HepG2 (cell line): Measurements from ENCODE around the gene ACOT13. TPM values are rescaled to one million over a fixed set of nuclear protein-coding genes. Genes with fewer than 3 reads are reported as not detected.
A peak's percentile ranks its signal among the peaks of the same experiment; 100 is the strongest.

Experiments used
- AGO2 ChIP-seq: fragments of 200-400 bp; formaldehyde crosslinking; optimal IDR thresholded peaks from 2 replicates; pipeline ENCODE3; 2017; ENCODE audit warnings: mild to moderate bottlenecking, low read depth, low read length, moderate library complexity
- CHCHD3 ChIP-seq: sonication (generic); formaldehyde crosslinking; IDR thresholded peaks from 2 replicates; pipeline ENCODE4 v1.8.0; 2022; ENCODE audit warnings: mild to moderate bottlenecking, missing genetic modification reagents, moderate library complexity
- DR1 ChIP-seq: sonication (generic); formaldehyde crosslinking; IDR thresholded peaks from 2 replicates; pipeline ENCODE4 v1.8.0; 2021; ENCODE audit warnings: mild to moderate bottlenecking, missing genetic modification reagents, inconsistent platforms
- EP300 ChIP-seq, 3 experiments: sonication (generic) in 1 of 3; formaldehyde crosslinking in 1 of 3; IDR thresholded peaks; 2 replicates each; pipeline versions ENCODE4 v1.5.1 to v1.6.1; 2011 to 2020; ENCODE audit warnings: low read depth in 2 of 3, low read length in 2 of 3, borderline replicate concordance in 1 of 3, improper control_type of control experiment in 1 of 3, mild to moderate bottlenecking in 1 of 3, missing genetic modification reagents in 1 of 3, moderate library complexity in 1 of 3
- FOXA3 ChIP-seq: IDR thresholded peaks from 2 replicates; pipeline ENCODE4 v1.6.1; 2016; ENCODE audit warnings: missing genetic modification reagents, missing compliant biosample characterization
- GZF1 ChIP-seq: sonication (generic); formaldehyde crosslinking; IDR thresholded peaks from 2 replicates; pipeline ENCODE4 v1.5.1; 2020; ENCODE audit warnings: mild to moderate bottlenecking, missing genetic modification reagents
- HMG20B ChIP-seq: conservative IDR thresholded peaks from 2 replicates; pipeline ENCODE4 v1.6.1; 2016; ENCODE audit warnings: missing genetic modification reagents, missing compliant biosample characterization
- KLF6 ChIP-seq: IDR thresholded peaks from 2 replicates; pipeline ENCODE4 v1.8.0; 2016; ENCODE audit warnings: missing biosample characterization, missing genetic modification reagents
- NAIF1 ChIP-seq: sonication (generic); formaldehyde crosslinking; IDR thresholded peaks from 2 replicates; pipeline ENCODE4 v1.5.0; 2020; ENCODE audit warnings: mild to moderate bottlenecking, missing genetic modification reagents, borderline replicate concordance
- NBN ChIP-seq: fragments of 450-650 bp; conservative IDR thresholded peaks from 2 replicates; pipeline ENCODE4 v1.6.1; 2017
- PAF1 ChIP-seq: IDR thresholded peaks from 2 replicates; pipeline ENCODE4 v1.6.1; 2016; ENCODE audit warnings: missing genetic modification reagents, missing compliant biosample characterization
- SPEN ChIP-seq: sonication (generic); formaldehyde crosslinking; IDR thresholded peaks from 2 replicates; pipeline ENCODE4 v1.5.1; 2020; ENCODE audit warnings: low read depth, mild to moderate bottlenecking, missing genetic modification reagents
- SSRP1 ChIP-seq: IDR thresholded peaks from 2 replicates; pipeline ENCODE4 v1.6.1; 2016; ENCODE audit warnings: control low read depth
- TBX2 ChIP-seq: sonication (generic); formaldehyde crosslinking; IDR thresholded peaks from 2 replicates; pipeline ENCODE4 v1.5.0; 2020; ENCODE audit warnings: missing genetic modification reagents, mild to moderate bottlenecking, borderline replicate concordance
- WIZ ChIP-seq: sonication (generic); formaldehyde crosslinking; IDR thresholded peaks from 2 replicates; pipeline ENCODE4 v1.5.1; 2020; ENCODE audit warnings: mild to moderate bottlenecking, missing genetic modification reagents
- ZFP90 ChIP-seq: sonication (generic); formaldehyde crosslinking; IDR thresholded peaks from 2 replicates; pipeline ENCODE4 v1.8.0; 2022; ENCODE audit warnings: missing genetic modification reagents, mild to moderate bottlenecking, inconsistent platforms, borderline replicate concordance
- ZNF251 ChIP-seq: sonication (generic); formaldehyde crosslinking; IDR thresholded peaks from 2 replicates; pipeline ENCODE4 v1.9.0; 2021; ENCODE audit warnings: mild to moderate bottlenecking, missing genetic modification reagents
- ZNF546 ChIP-seq: sonication (generic); formaldehyde crosslinking; conservative IDR thresholded peaks from 2 replicates; pipeline ENCODE4 v1.8.1; 2023; ENCODE audit warnings: mild to moderate bottlenecking, missing genetic modification reagents
- ZSCAN12 ChIP-seq: sonication (generic); formaldehyde crosslinking; IDR thresholded peaks from 2 replicates; pipeline ENCODE4 v1.9.0; 2021; ENCODE audit warnings: mild to moderate bottlenecking, missing genetic modification reagents
- polyA plus RNA-seq, 8 experiments: library from polyadenylated mRNA; depleted of rRNA in 3 of 8; stranded (reverse) in 7 of 8; unstranded in 1 of 8; fragments of >200 nt; fragmentation: Illumina TruSeq in 4 of 8; extraction: Trizol in 4 of 8; gene quantifications; 2 replicates each; pipeline versions ENCODE4 v1.2.1 to v1.2.3, GENCODE V29; 2011 to 2016; ENCODE audit warnings: low read depth in 4 of 8, missing spikeins in 1 of 8, mixed read lengths in 1 of 8; ENCODE audit not compliant: insufficient read depth in 1 of 8
- total RNA-seq, 5 experiments: library from RNA; depleted of rRNA; stranded (reverse); fragments of >200 nt; fragmentation: Illumina TruSeq; extraction: Trizol; gene quantifications; 2 replicates each; pipeline ENCODE4 v1.2.3, GENCODE V29; 2016; ENCODE audit warnings: low read depth in 1 of 5
- TF ChIP-seq, protein P1 (sequence below): sonication (generic); formaldehyde crosslinking; IDR thresholded peaks from 2 replicates; pipeline ENCODE4 v1.4.0; 2020; ENCODE audit warnings: mild to moderate bottlenecking, missing genetic modification reagents, borderline replicate concordance
- TF ChIP-seq, protein P2 (sequence below): IDR thresholded peaks from 2 replicates; pipeline ENCODE4 v1.6.1; 2016
- TF ChIP-seq, protein P3 (sequence below): sonication (generic); formaldehyde crosslinking; IDR thresholded peaks from 2 replicates; pipeline ENCODE4 v1.4.0; 2020; ENCODE audit warnings: missing genetic modification reagents, borderline replicate concordance

Gene ACOT13
- total and polyA plus RNA-seq, 2 of the 13 experiments (the other 11 are each of a cell fraction or from before 2014, with no cell fraction given): 31.5 to 45.1 TPM

DNA sequence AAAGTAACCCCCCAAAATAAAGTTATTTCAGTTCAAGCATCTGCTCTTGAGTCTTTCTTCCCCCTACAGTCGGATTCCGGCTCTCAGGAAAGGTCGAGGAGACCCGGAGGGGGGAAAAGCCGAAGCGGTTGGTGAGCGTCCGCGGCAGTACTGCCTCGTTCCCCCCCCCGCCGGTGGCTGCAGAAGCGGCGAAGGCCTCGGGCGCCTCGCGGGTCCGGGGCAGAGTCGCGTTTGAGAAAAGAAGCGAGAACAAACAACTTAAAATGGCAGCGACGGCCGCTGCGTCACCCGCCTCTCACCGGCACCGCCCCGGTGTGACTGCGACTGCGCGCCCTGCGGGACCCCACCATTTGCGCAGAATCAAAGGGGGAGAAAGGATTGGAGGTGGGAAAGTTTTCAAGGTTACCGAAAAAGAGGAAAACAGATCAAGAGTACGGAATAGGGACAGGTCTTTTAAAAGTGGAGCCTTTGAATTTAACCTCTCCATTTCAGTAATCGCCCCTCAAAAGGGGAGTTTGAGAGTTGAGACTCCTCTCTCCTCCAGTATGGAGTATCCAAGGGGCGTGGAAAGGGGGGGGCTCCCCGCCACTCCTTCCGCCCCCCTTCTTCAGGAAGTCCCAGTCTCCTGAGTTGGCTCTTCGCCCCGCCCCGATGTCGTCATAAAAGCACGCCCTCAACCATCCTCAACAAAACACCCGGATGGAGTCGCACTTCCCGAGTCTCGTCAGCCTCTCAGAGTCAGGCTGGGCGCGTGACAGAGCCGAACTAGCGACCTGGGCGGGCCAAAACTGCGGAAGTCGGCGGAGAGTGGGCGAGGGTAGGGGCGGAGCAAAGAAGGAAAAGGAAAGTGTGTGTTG lies 54.0 kb downstream of the ACOT13 start (continued):
- TF ChIP-seq CHCHD3: no peak
- TF ChIP-seq NAIF1 (CRISPR knock-in tag): no peak; the same call in 1 of the 2 replicates
- peak; percentile 65; the same call in 1 of the 2 replicates for TF ChIP-seq TBX2 (CRISPR knock-in tag)
- peak; percentile 72 for TF ChIP-seq SPEN (CRISPR knock-in tag)
- TF ChIP-seq FOXA3 (CRISPR knock-in tag): peak; percentile 60
- TF ChIP-seq, protein P1, sequence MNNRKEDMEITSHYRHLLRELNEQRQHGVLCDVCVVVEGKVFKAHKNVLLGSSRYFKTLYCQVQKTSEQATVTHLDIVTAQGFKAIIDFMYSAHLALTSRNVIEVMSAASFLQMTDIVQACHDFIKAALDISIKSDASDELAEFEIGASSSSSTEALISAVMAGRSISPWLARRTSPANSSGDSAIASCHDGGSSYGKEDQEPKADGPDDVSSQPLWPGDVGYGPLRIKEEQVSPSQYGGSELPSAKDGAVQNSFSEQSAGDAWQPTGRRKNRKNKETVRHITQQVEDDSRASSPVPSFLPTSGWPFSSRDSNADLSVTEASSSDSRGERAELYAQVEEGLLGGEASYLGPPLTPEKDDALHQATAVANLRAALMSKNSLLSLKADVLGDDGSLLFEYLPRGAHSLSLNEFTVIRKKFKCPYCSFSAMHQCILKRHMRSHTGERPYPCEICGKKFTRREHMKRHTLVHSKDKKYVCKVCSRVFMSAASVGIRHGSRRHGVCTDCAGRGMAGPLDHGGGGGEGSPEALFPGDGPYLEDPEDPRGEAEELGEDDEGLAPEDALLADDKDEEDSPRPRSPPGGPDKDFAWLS: no peak
- TF ChIP-seq ZSCAN12 (CRISPR knock-in tag): peak; percentile 91; the same call in 1 of the 2 replicates
- TF ChIP-seq PAF1 (CRISPR knock-in tag): no peak
- TF ChIP-seq ZNF546 (CRISPR knock-in tag): no peak; the same call in 1 of the 2 replicates
- TF ChIP-seq SSRP1 (CRISPR knock-in tag): no peak
- TF ChIP-seq KLF6 (CRISPR knock-in tag): peak; percentile 86
- no peak for TF ChIP-seq AGO2
- TF ChIP-seq NBN: no peak
- no peak for TF ChIP-seq GZF1
- TF ChIP-seq, protein P2, sequence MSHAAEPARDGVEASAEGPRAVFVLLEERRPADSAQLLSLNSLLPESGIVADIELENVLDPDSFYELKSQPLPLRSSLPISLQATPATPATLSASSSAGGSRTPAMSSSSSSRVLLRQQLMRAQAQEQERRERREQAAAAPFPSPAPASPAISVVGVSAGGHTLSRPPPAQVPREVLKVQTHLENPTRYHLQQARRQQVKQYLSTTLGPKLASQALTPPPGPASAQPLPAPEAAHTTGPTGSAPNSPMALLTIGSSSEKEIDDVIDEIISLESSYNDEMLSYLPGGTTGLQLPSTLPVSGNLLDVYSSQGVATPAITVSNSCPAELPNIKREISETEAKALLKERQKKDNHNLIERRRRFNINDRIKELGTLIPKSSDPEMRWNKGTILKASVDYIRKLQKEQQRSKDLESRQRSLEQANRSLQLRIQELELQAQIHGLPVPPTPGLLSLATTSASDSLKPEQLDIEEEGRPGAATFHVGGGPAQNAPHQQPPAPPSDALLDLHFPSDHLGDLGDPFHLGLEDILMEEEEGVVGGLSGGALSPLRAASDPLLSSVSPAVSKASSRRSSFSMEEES: peak; percentile 43; the same call in 1 of the 2 replicates
- no peak for TF ChIP-seq ZNF251 (CRISPR knock-in tag)
- TF ChIP-seq ZFP90 (CRISPR knock-in tag): peak; percentile 89
- no peak for TF ChIP-seq WIZ
- TF ChIP-seq DR1: 0 out of 2 replicates have a peak, but pooled peaks have one; percentile 70
- TF ChIP-seq HMG20B: peak; percentile 29; the same call in 1 of the 2 replicates
- TF ChIP-seq, protein P3, sequence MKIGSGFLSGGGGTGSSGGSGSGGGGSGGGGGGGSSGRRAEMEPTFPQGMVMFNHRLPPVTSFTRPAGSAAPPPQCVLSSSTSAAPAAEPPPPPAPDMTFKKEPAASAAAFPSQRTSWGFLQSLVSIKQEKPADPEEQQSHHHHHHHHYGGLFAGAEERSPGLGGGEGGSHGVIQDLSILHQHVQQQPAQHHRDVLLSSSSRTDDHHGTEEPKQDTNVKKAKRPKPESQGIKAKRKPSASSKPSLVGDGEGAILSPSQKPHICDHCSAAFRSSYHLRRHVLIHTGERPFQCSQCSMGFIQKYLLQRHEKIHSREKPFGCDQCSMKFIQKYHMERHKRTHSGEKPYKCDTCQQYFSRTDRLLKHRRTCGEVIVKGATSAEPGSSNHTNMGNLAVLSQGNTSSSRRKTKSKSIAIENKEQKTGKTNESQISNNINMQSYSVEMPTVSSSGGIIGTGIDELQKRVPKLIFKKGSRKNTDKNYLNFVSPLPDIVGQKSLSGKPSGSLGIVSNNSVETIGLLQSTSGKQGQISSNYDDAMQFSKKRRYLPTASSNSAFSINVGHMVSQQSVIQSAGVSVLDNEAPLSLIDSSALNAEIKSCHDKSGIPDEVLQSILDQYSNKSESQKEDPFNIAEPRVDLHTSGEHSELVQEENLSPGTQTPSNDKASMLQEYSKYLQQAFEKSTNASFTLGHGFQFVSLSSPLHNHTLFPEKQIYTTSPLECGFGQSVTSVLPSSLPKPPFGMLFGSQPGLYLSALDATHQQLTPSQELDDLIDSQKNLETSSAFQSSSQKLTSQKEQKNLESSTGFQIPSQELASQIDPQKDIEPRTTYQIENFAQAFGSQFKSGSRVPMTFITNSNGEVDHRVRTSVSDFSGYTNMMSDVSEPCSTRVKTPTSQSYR: no peak; the same call in 1 of the 2 replicates
- TF ChIP-seq EP300 (IDR thresholded peaks at IDR 0.05; ENCODE audit: low read depth in 2 of 2, low read length in 2 of 2): peak; percentile 34 to 59; a peak in 3 of 4 replicates
- TF ChIP-seq EP300 (CRISPR knock-in tag; IDR thresholded peaks at IDR 0.05; ENCODE audit: borderline replicate concordance): no peak
